RWPE2 (cell line): ENCODE measurements around the gene FOXN3.

Experiments
- ATAC-seq: fragments of 200-7000 bp; cut with Tn5 transposase; 3 replicates; pipeline ENCODE4 v1.9.1; 2021; ENCODE audit warnings: low read depth
- DNase-seq: peaks from one replicate; pipeline ENCODE4 v3.0.0-alpha.2; 2020; ENCODE audit warnings: low spot score
- H3K27ac ChIP-seq: fragments of 450-650 bp; 2 replicates; pipeline ENCODE4 v1.5.1; 2017; ENCODE audit warnings: mild to moderate bottlenecking; ENCODE audit not compliant: poor library complexity, severe bottlenecking
- H3K27me3 ChIP-seq: fragments of 250-450 bp; sonication (Bioruptor Pico); 2 replicates; pipeline ENCODE4 v1.5.1; 2021; ENCODE audit warnings: mild to moderate bottlenecking, moderate library complexity; ENCODE audit not compliant: insufficient read depth, poor library complexity, severe bottlenecking
- H3K36me3 ChIP-seq: fragments of 250-450 bp; sonication (Bioruptor Pico); 2 replicates; pipeline ENCODE4 v1.5.1; 2020; ENCODE audit warnings: low read depth, mild to moderate bottlenecking, moderate library complexity
- H3K4me1 ChIP-seq: fragments of 250-450 bp; sonication (Bioruptor Pico); 2 replicates; pipeline ENCODE4 v1.5.1; 2021; ENCODE audit warnings: mild to moderate bottlenecking, moderate library complexity; ENCODE audit not compliant: insufficient read depth, poor library complexity, severe bottlenecking
- H3K4me3 ChIP-seq: fragments of 250-450 bp; sonication (Bioruptor Pico); 2 replicates; pipeline ENCODE4 v1.5.1; 2021; ENCODE audit warnings: mild to moderate bottlenecking, moderate library complexity; ENCODE audit not compliant: severe bottlenecking
- H3K9me3 ChIP-seq: fragments of 250-450 bp; sonication (Bioruptor Pico); 2 replicates; pipeline ENCODE4 v1.5.1; 2021; ENCODE audit warnings: mild to moderate bottlenecking, moderate library complexity; ENCODE audit not compliant: severe bottlenecking
- TF ChIP-seq, protein P1 (sequence below): fragments of 450-650 bp; IDR thresholded peaks from one replicate; pipeline ENCODE4 v1.5.1; 2017; ENCODE audit warnings: mild to moderate bottlenecking, moderate library complexity; ENCODE audit not compliant: poor library complexity, severe bottlenecking

FOXN3 gene

DNA sequence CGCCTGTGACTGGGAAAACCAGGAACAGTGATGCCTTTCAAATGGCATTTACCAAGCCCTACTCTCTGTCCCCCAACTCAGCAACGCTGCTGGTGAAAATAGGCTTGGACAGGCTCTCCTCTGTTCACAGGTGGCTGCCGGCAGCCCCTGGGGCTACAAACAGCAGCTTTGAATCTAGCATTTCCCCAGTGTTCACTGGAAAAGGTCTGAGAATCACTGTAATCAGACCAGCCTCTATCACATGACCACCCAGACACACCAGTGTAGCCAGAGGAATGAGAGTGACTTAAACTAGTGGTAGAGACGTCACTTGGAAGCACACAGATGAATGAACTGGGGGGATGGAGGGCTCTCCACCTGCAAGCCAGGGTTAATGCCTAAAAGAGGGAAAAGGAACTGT, 151.8 kb downstream of the FOXN3 start:
- H3K36me3 ChIP-seq: no peaks in the 10 kb centered on the region
- no peak overlapping the region for H3K27ac ChIP-seq
- no peak overlapping the region for H3K4me3 ChIP-seq
- no peaks in the 10 kb centered on the region for H3K27me3 ChIP-seq
- no peaks in the 10 kb centered on the region for H3K9me3 ChIP-seq
- TF ChIP-seq, protein P1, sequence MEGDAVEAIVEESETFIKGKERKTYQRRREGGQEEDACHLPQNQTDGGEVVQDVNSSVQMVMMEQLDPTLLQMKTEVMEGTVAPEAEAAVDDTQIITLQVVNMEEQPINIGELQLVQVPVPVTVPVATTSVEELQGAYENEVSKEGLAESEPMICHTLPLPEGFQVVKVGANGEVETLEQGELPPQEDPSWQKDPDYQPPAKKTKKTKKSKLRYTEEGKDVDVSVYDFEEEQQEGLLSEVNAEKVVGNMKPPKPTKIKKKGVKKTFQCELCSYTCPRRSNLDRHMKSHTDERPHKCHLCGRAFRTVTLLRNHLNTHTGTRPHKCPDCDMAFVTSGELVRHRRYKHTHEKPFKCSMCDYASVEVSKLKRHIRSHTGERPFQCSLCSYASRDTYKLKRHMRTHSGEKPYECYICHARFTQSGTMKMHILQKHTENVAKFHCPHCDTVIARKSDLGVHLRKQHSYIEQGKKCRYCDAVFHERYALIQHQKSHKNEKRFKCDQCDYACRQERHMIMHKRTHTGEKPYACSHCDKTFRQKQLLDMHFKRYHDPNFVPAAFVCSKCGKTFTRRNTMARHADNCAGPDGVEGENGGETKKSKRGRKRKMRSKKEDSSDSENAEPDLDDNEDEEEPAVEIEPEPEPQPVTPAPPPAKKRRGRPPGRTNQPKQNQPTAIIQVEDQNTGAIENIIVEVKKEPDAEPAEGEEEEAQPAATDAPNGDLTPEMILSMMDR: no peak
- DNase-seq (no peak), ATAC-seq (no peak)
- no peaks in the 10 kb centered on the region for H3K4me1 ChIP-seq

GRCh38 chr14:89264196-89264800, 152.7 kb downstream of the FOXN3 start:
- TF ChIP-seq, protein P1: no peak
- ATAC-seq: no peak

GRCh38 chr14:89262041-89262440, 155.0 kb downstream of the FOXN3 start:
- H3K4me3 ChIP-seq: no peak overlapping the region
- DNase-seq (no peak), ATAC-seq (no peak)
- no peak overlapping the region for H3K27ac ChIP-seq
- H3K9me3 ChIP-seq: no peaks in the 10 kb centered on the region
- TF ChIP-seq, protein P1: no peak
- H3K27me3 ChIP-seq: no peaks in the 10 kb centered on the region
- no peaks in the 10 kb centered on the region for H3K36me3 ChIP-seq
- H3K4me1 ChIP-seq: no peaks in the 10 kb centered on the region

More at GRCh38 chr14:89264196-89264800, 152.7 kb downstream of the FOXN3 start:
- Histone ChIP-seq H3K9me3 (no peaks in the 10 kb centered on the region), H3K4me3 (no peak overlapping the region), H3K27me3 (no peaks in the 10 kb centered on the region), H3K4me1 (no peaks in the 10 kb centered on the region), H3K27ac (no peak overlapping the region), H3K36me3 (no peaks in the 10 kb centered on the region)
- no peak for DNase-seq

DNA sequence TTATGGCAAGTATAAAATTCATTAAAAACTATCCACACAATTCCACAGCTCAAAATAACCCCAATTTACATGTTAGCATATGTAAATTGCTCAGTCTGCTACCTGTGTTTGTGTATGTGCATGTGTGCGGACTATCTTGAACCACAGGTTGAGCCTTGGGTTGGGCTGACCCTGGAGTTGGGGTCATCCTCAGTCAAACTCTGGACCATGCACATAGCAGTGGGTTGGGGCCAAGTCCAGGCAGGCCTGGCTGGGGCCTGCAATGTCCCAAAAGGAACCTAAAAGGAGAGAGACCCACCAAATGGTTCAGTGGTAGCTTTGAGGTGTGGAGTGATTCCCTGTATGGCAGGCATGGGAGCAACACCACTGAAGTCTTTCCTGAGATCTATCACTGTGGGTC, 156.1 kb downstream of the FOXN3 start:
- Histone ChIP-seq H3K9me3 (no peaks in the 10 kb centered on the region), H3K4me3 (no peak overlapping the region), H3K4me1 (no peaks in the 10 kb centered on the region), H3K36me3 (no peaks in the 10 kb centered on the region), H3K27ac (no peak overlapping the region), H3K27me3 (no peaks in the 10 kb centered on the region)
- DNase-seq: no peak
- TF ChIP-seq, protein P1: no peak
- ATAC-seq: no peak

GRCh38 chr14:89259951-89260609, 157.0 kb downstream of the FOXN3 start:
- no peak overlapping the region for H3K4me3 ChIP-seq

More at GRCh38 chr14:89259951-89260609, 157.0 kb downstream of the FOXN3 start:
- H3K9me3 ChIP-seq: no peaks in the 10 kb centered on the region
- no peaks in the 10 kb centered on the region for H3K36me3 ChIP-seq
- TF ChIP-seq, protein P1: no peak
- no peak overlapping the region for H3K27ac ChIP-seq
- ATAC-seq: peak; percentile 74
- DNase-seq: no peak
- H3K4me1 ChIP-seq: no peaks in the 10 kb centered on the region
- H3K27me3 ChIP-seq: no peaks in the 10 kb centered on the region
